Measurements from ENCODE around the gene POU6F2.

The POU6F2 gene

GRCh38 chr7:39480901-39481300 is 503.2 kb downstream of the POU6F2 start:
- H3K27ac ChIP-seq (ENCODE audit: low read depth, low read length): no peak overlapping the region
- H3F3A ChIP-seq (ENCODE audit: control insufficient read depth, insufficient read depth): no peaks in the 10 kb centered on the region
- H3K36me3 ChIP-seq (ENCODE audit: control insufficient read depth, low read length): no peaks in the 10 kb centered on the region
- H3K79me2 ChIP-seq (ENCODE audit: control insufficient read depth, low read length): no peaks in the 10 kb centered on the region
- no peaks in the 10 kb centered on the region for H3K9me2 ChIP-seq (replicated peaks; ENCODE audit: control insufficient read depth, low read length)
- no peak overlapping the region for H3K4me3 ChIP-seq (ENCODE audit: low read length)
- no peaks in the 10 kb centered on the region for H4K20me1 ChIP-seq (ENCODE audit: control insufficient read depth, insufficient read depth, low read depth, low read length)
- no peak overlapping the region for H3K4me2 ChIP-seq (ENCODE audit: low read length)
- no peaks in the 10 kb centered on the region for H3K4me1 ChIP-seq (ENCODE audit: control insufficient read depth, low read length)
- TF ChIP-seq, protein P1, sequence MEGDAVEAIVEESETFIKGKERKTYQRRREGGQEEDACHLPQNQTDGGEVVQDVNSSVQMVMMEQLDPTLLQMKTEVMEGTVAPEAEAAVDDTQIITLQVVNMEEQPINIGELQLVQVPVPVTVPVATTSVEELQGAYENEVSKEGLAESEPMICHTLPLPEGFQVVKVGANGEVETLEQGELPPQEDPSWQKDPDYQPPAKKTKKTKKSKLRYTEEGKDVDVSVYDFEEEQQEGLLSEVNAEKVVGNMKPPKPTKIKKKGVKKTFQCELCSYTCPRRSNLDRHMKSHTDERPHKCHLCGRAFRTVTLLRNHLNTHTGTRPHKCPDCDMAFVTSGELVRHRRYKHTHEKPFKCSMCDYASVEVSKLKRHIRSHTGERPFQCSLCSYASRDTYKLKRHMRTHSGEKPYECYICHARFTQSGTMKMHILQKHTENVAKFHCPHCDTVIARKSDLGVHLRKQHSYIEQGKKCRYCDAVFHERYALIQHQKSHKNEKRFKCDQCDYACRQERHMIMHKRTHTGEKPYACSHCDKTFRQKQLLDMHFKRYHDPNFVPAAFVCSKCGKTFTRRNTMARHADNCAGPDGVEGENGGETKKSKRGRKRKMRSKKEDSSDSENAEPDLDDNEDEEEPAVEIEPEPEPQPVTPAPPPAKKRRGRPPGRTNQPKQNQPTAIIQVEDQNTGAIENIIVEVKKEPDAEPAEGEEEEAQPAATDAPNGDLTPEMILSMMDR (IDR thresholded peaks at IDR 0.05; ENCODE audit: low read depth, low read length, poor library complexity, severe bottlenecking): no peak
- no peak for TF ChIP-seq EZH2phosphoT487 (IDR thresholded peaks at IDR 0.05; ENCODE audit: borderline replicate concordance, low read length)
- peaks cover 3% of the 10 kb centered on the region; the same call in 1 of the 2 replicates for H3K27me3 ChIP-seq (ENCODE audit: control insufficient read depth, low read length)
- H3K9me3 ChIP-seq (ENCODE audit: control insufficient read depth, insufficient read depth, low read length): no peaks in the 10 kb centered on the region

- no peaks in the 10 kb centered on the region for H3F3A ChIP-seq (ENCODE audit: control insufficient read depth, insufficient read depth)
- no peaks in the 10 kb centered on the region; the same call in 1 of the 2 replicates for H3K27me3 ChIP-seq (ENCODE audit: control insufficient read depth, low read length)
- H3K4me2 ChIP-seq (ENCODE audit: low read length): no peak overlapping the region
- no peaks in the 10 kb centered on the region for H3K36me3 ChIP-seq (ENCODE audit: control insufficient read depth, low read length)
- H3K79me2 ChIP-seq (ENCODE audit: control insufficient read depth, low read length): no peaks in the 10 kb centered on the region
- H3K9me3 ChIP-seq (ENCODE audit: control insufficient read depth, insufficient read depth, low read length): no peaks in the 10 kb centered on the region
- H3K4me1 ChIP-seq (ENCODE audit: control insufficient read depth, low read length): no peaks in the 10 kb centered on the region
- no peak overlapping the region for H3K27ac ChIP-seq (ENCODE audit: low read depth, low read length)
- no peaks in the 10 kb centered on the region for H4K20me1 ChIP-seq (ENCODE audit: control insufficient read depth, insufficient read depth, low read depth, low read length)
- H3K9me2 ChIP-seq (replicated peaks; ENCODE audit: control insufficient read depth, low read length): no peaks in the 10 kb centered on the region
- TF ChIP-seq, protein P1 (IDR thresholded peaks at IDR 0.05; ENCODE audit: low read depth, low read length, poor library complexity, severe bottlenecking): no peak
- TF ChIP-seq EZH2phosphoT487 (IDR thresholded peaks at IDR 0.05; ENCODE audit: borderline replicate concordance, low read length): no peak
- no peak overlapping the region for H3K4me3 ChIP-seq (ENCODE audit: low read length)
These were observed 511.0 kb downstream of the POU6F2 start for GRCh38 chr7:39488467-39489393.

DNA sequence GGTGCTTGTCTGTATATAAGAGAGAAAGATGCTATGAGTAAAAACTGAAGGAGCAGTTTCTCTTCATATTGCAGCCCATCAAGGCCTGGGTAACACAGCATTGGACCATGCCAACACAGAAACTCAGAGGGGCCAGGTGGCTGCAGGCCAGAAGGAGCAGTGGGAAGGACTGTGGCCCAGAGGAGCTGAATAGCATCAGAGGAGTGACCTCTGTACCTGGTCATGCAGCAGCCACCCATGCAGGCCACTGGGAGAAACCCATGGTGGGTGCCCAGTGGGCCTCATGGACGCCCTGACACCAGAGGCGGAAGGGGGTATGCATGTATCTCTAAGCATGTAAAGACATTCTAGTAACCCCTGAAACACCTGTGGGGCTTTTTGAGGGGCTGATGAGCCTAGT is 512.6 kb downstream of the POU6F2 start:
- Histone ChIP-seq H3K27ac (ENCODE audit: low read depth, low read length) (no peak overlapping the region), H3K9me3 (ENCODE audit: control insufficient read depth, insufficient read depth, low read length) (no peaks in the 10 kb centered on the region), H3F3A (ENCODE audit: control insufficient read depth, insufficient read depth) (no peaks in the 10 kb centered on the region), H3K9me2 (replicated peaks; ENCODE audit: control insufficient read depth, low read length) (no peaks in the 10 kb centered on the region), H3K4me1 (ENCODE audit: control insufficient read depth, low read length) (no peaks in the 10 kb centered on the region), H3K4me2 (ENCODE audit: low read length) (no peak overlapping the region), H3K79me2 (ENCODE audit: control insufficient read depth, low read length) (no peaks in the 10 kb centered on the region), H3K4me3 (ENCODE audit: low read length) (no peak overlapping the region), H3K27me3 (ENCODE audit: control insufficient read depth, low read length) (no peaks in the 10 kb centered on the region; the same call in 1 of the 2 replicates), H4K20me1 (ENCODE audit: control insufficient read depth, insufficient read depth, low read depth, low read length) (no peaks in the 10 kb centered on the region), H3K36me3 (ENCODE audit: control insufficient read depth, low read length) (no peaks in the 10 kb centered on the region)
- TF ChIP-seq, protein P1 (IDR thresholded peaks at IDR 0.05; ENCODE audit: low read depth, low read length, poor library complexity, severe bottlenecking): no peak
- no peak for TF ChIP-seq EZH2phosphoT487 (IDR thresholded peaks at IDR 0.05; ENCODE audit: borderline replicate concordance, low read length)

All from DOHH2 (cell line).